A375 (cell line): ENCODE measurements around the gene C18orf63. TPM values are rescaled to one million over a fixed set of nuclear protein-coding genes. Genes with fewer than 3 reads are reported as not detected.

ENCODE experiments used
- total RNA-seq: library from RNA; depleted of rRNA; stranded (reverse); fragments of >200 nt; shearing (Covaris generic); gene quantifications from 2 replicates; pipeline ENCODE4 v1.2.3, GENCODE V29; 2014; rRNA removed

The C18orf63 gene
- total RNA-seq = not detected in 2 replicates

GRCh38 chr18:74315464-74316256 lies at the start of gene C18orf63:
Gene C18orf63 (plus strand): TSS chr18:74315839. CDS start chr18:74317866, 2,027 bp downstream.

GRCh38 chr18:74291771-74292540 lies 23.7 kb upstream of the C18orf63 start, which contains the start of gene CYB5A:
Gene CYB5A (minus strand): TSS chr18:74291963. CDS start chr18:74291875, 88 bp downstream.

Other genes starting within 250 kb of the C18orf63 start
- 0.96 and 1.8 TPM in 2 replicates for gene FBXO15, start 168.0 kb upstream of the C18orf63 start, total RNA-seq
- gene TIMM21, start 167.3 kb upstream of the C18orf63 start, total RNA-seq = 32.7 and 60.3 TPM in 2 replicates
- gene CYB5A, start 23.9 kb upstream of the C18orf63 start, total RNA-seq = 17.3 and 24.2 TPM in 2 replicates
- 0.26 TPM in 1 of 2 replicates, not detected in the other for gene DIPK1C, start 141.5 kb downstream of the C18orf63 start, total RNA-seq
- gene CNDP2, start 180.5 kb downstream of the C18orf63 start, total RNA-seq = 37.2 and 38.1 TPM in 2 replicates
- not detected in 2 replicates for gene CNDP1, start 218.7 kb downstream of the C18orf63 start, total RNA-seq